Ovary (tissue), 9 donors: ENCODE data around the gene WBP11. TPM values are rescaled to one million over a fixed set of nuclear protein-coding genes. Genes with fewer than 3 reads are reported as not detected.

Experiments
- DNase-seq, 5 donors: peaks; one replicate each; pipeline ENCODE4 v3.0.0-alpha.2; 2019 to 2020
- H3K27ac ChIP-seq, 2 donors: fragments of 200-600 bp; one replicate each; pipeline versions ENCODE4 v1.5.1 to v1.8.0; 2019 to 2022
- H3K27me3 ChIP-seq: fragments of 200-600 bp; one replicate; pipeline ENCODE4 v1.8.0; 2022
- H3K36me3 ChIP-seq: fragments of 200-600 bp; sonication (generic); one replicate; pipeline ENCODE4 v1.5.1; 2019
- H3K4me1 ChIP-seq: one replicate; pipeline ENCODE4 v1.8.1; 2013; ENCODE audit warnings: mild to moderate bottlenecking, moderate library complexity; ENCODE audit not compliant: insufficient read depth
- H3K4me3 ChIP-seq: fragments of 200-600 bp; sonication (generic); one replicate; pipeline ENCODE4 v1.5.1; 2017
- H3K9me3 ChIP-seq, 2 donors: fragments of 200-600 bp in 1 of 2; sonication (generic) in 1 of 2; one replicate each; pipeline versions ENCODE4 v1.5.1 to v1.8.1; 2013 to 2019; ENCODE audit warnings: mild to moderate bottlenecking in 1 of 2, moderate library complexity in 1 of 2
- EP300 ChIP-seq: sonication (generic); formaldehyde crosslinking; IDR thresholded peaks from one replicate; pipeline ENCODE4 v1.6.1; 2017; ENCODE audit warnings: antibody characterized with exemption
- POLR2A ChIP-seq: fragments of 450-650 bp; IDR thresholded peaks from one replicate; pipeline ENCODE4 v1.6.1; 2017; ENCODE audit warnings: antibody characterized with exemption, mild to moderate bottlenecking, moderate library complexity
- WGBS, 3 donors: extraction: QIAGEN DNeasy Blood & Tissue Kit in 1 of 3; methylation state at CpG; one replicate each; pipeline versions ENCODE4 v1.1.5 to v1.1.7; 2013 to 2017; 5-methylcytosine and 5-hydroxymethylcytosine counted together
- intact Hi-C, 4 donors: fragments of 100-400 bp; cut with DNase I; formaldehyde crosslinking; loops; one replicate each; pipeline versions ENCODE4 v1.11.0 to v1.15.1; 2022 to 2023
- polyA plus RNA-seq, 2 donors: library from polyadenylated mRNA; stranded (reverse); fragments of 200-250 nt in 1 of 2; fragments of 350-450 nt in 1 of 2; fragmentation: Illumina TruSeq in 1 of 2; extraction: RNeasy Lipid Tissue Mini Kit (QIAGEN cat#74804) in 1 of 2; gene quantifications; one replicate each; pipeline ENCODE4 v1.2.3, GENCODE V29; 2013 to 2014
- total RNA-seq, 7 donors: library from RNA; depleted of rRNA in 2 of 7; stranded (reverse); fragments of >200 nt in 2 of 7; fragmentation: NEBNext Ultra II Directional in 3 of 7; extraction: Animal tissue kit (Norgen Biotek cat#: 25700) in 3 of 7; gene quantifications; one replicate each; pipeline versions ENCODE4 v1.1.0 to v1.2.4, GENCODE V29; 2016 to 2023
- TF ChIP-seq, protein P1 (sequence below), 3 donors: fragments of 450-650 bp in 2 of 3; fragments of 200-600 bp in 1 of 3; IDR thresholded peaks; one replicate each; pipeline versions ENCODE4 v1.5.1 to v1.8.0; 2016 to 2022; ENCODE audit warnings: antibody characterized with exemption in 3 of 3, mild to moderate bottlenecking in 1 of 3
- donor health status: DM: no; HTN: no; CAD: no; lungs with moderate emphysema.
- donor health status: DM: no; HTN: no; CAD: no.
- donor health status: Bipolar disorder and iron deficiency.
- donor health status: DM: yes; HTN: yes; CAD: no.
- donor health status: DM: no; HTN: no; CAD: no.
- donor health status: DM: yes; HTN: yes; CAD: no.

The WBP11 gene
- total and polyA plus RNA-seq, 9 donors = 12.9 to 84.1 (median 50.5) TPM

GRCh38 chr12:14839262-14839661 is 36.0 kb upstream of the WBP11 start:
- H3K9me3 ChIP-seq = no peaks in the 10 kb centered on the region
- no peak overlapping the region for H3K4me3 ChIP-seq
- WGBS, 3 donors = 94 to 97% (median 95%) methylated on average over 1 of the region's 1 CpG
- no peak overlapping the region for H3K27ac ChIP-seq
- TF ChIP-seq, protein P1, sequence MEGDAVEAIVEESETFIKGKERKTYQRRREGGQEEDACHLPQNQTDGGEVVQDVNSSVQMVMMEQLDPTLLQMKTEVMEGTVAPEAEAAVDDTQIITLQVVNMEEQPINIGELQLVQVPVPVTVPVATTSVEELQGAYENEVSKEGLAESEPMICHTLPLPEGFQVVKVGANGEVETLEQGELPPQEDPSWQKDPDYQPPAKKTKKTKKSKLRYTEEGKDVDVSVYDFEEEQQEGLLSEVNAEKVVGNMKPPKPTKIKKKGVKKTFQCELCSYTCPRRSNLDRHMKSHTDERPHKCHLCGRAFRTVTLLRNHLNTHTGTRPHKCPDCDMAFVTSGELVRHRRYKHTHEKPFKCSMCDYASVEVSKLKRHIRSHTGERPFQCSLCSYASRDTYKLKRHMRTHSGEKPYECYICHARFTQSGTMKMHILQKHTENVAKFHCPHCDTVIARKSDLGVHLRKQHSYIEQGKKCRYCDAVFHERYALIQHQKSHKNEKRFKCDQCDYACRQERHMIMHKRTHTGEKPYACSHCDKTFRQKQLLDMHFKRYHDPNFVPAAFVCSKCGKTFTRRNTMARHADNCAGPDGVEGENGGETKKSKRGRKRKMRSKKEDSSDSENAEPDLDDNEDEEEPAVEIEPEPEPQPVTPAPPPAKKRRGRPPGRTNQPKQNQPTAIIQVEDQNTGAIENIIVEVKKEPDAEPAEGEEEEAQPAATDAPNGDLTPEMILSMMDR (IDR thresholded peaks at IDR 0.05) = no peak
- TF ChIP-seq POLR2A (no peak), EP300 (no peak)
- no peaks in the 10 kb centered on the region for H3K27me3 ChIP-seq
- no peaks in the 10 kb centered on the region for H3K36me3 ChIP-seq
- no peak for DNase-seq
- intact Hi-C loops = no loop called here
- H3K4me1 ChIP-seq = peaks cover 2% of the 10 kb centered on the region

- TF ChIP-seq POLR2A (no peak), EP300 (no peak)
- TF ChIP-seq, protein P1 (IDR thresholded peaks at IDR 0.05) = no peak
- Histone ChIP-seq H3K9me3 (no peaks in the 10 kb centered on the region), H3K27me3 (no peaks in the 10 kb centered on the region), H3K4me1 (no peaks in the 10 kb centered on the region), H3K36me3 (no peaks in the 10 kb centered on the region), H3K27ac (no peak overlapping the region), H3K4me3 (no peak overlapping the region)
- no peak for DNase-seq
- intact Hi-C loops = no loop called here
- WGBS, 3 donors = 72 to 82% (median 79%) methylated on average over 7 of the region's 7 CpGs
Observed at GRCh38 chr12:14836336-14837210, 33.3 kb upstream of the WBP11 start.

- no peaks in the 10 kb centered on the region for H3K9me3 ChIP-seq
- TF ChIP-seq, protein P1 (IDR thresholded peaks at IDR 0.05) = no peak
- TF ChIP-seq EP300 = no peak
- no peak for TF ChIP-seq POLR2A
- no peak overlapping the region for H3K27ac ChIP-seq
- no peak overlapping the region for H3K4me3 ChIP-seq
- intact Hi-C loops = no loop called here
- H3K27me3 ChIP-seq = no peaks in the 10 kb centered on the region
- no peaks in the 10 kb centered on the region for H3K4me1 ChIP-seq
- DNase-seq = no peak
- no peaks in the 10 kb centered on the region for H3K36me3 ChIP-seq
Observed at GRCh38 chr12:14834509-14834908, 31.2 kb upstream of the WBP11 start.

DNA sequence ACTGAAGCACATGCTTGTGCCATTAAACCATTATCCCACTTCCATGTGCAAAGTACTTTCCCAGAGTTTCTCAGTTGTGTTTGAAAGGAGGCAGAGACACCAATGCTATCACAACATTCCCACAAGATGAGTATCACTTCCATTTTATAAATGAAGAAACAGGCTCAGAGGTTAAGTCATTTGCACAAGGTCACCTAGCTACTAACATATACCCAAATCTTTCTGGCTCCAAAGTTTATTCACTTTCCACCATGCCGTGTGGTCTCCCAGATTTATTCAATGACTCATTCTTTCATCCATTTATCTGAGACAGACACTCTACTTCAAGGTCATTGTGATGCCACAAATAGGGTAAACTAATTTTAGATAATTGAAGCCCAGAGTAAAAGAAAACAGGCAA is 30.7 kb upstream of the WBP11 start:
- 5 to 7% (median 7%) methylated on average over 1 of the region's 1 CpG for WGBS, 3 donors
- no peaks in the 10 kb centered on the region for H3K27me3 ChIP-seq
- no peaks in the 10 kb centered on the region for H3K36me3 ChIP-seq
- no peaks in the 10 kb centered on the region for H3K9me3 ChIP-seq
- no peak for DNase-seq
- no peaks in the 10 kb centered on the region for H3K4me1 ChIP-seq
- TF ChIP-seq POLR2A (no peak), EP300 (no peak)
- TF ChIP-seq, protein P1 (IDR thresholded peaks at IDR 0.05) = no peak
- intact Hi-C loops = no loop called here
- H3K27ac ChIP-seq = no peak overlapping the region
- no peak overlapping the region for H3K4me3 ChIP-seq
